ENCODE measurements around the gene SLCO2B1. TPM values are rescaled to one million over a fixed set of nuclear protein-coding genes. Genes with fewer than 3 reads are reported as not detected.

SLCO2B1 gene
- total RNA-seq, 2 donors from 2014 or later, result 1.1 to 1.9 TPM

DNA sequence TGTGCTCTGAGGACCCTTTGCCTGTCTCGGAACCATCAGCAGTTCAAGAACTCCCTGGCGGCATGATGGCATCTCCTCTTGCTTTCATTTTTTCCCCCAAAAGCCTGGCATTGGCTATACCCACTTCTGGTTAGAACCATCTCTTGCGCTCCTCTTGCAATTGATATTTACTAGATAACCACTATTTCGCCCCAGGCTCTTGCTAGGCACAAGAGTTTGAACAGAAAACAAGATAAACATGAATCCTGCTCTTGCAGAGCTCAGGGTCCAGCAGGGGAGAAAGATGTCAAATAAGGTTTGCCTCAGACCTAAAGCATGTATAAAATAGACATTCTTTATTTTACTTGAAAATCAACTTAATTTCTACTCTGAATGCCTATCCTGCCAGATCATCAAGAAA, 33.1 kb downstream of the SLCO2B1 start:
- H3K36me3 Mint-ChIP-seq (ENCODE audit: low read depth), result no peaks in the 10 kb centered on the region
- Histone ChIP-seq H3K27ac (ENCODE audit: low read depth, low read length) (no peak overlapping the region), H3K36me3 (ENCODE audit: control insufficient read depth, insufficient read depth, low read length) (no peaks in the 10 kb centered on the region), H3K4me3 (ENCODE audit: low read length) (no peak overlapping the region), H3K27me3 (ENCODE audit: control insufficient read depth, insufficient read depth, low read length, poor library complexity, severe bottlenecking) (no peaks in the 10 kb centered on the region), H3K9ac (ENCODE audit: extremely low read depth, low read length, poor library complexity, severe bottlenecking) (no peak overlapping the region), H3K9me3 (ENCODE audit: control insufficient read depth, low read length) (no peaks in the 10 kb centered on the region), H3K4me1 (ENCODE audit: control insufficient read depth, insufficient read depth, low read length) (no peaks in the 10 kb centered on the region)
- 91 to 94% methylated on average over 4 of the region's 4 CpGs for WGBS, 2 experiments (ENCODE audit: insufficient coverage in 1 of 2, insufficient read length in 1 of 2)
- H3K4me1 Mint-ChIP-seq, result peaks cover 5% of the 10 kb centered on the region
- H3K27ac Mint-ChIP-seq, result no peak overlapping the region
- DNase-seq, result no peak
- H3K27me3 Mint-ChIP-seq (ENCODE audit: insufficient read depth), result no peaks in the 10 kb centered on the region
- H3K4me3 Mint-ChIP-seq, result no peak overlapping the region
- H3K9me3 Mint-ChIP-seq, result no peaks in the 10 kb centered on the region
- TF ChIP-seq, protein P1, sequence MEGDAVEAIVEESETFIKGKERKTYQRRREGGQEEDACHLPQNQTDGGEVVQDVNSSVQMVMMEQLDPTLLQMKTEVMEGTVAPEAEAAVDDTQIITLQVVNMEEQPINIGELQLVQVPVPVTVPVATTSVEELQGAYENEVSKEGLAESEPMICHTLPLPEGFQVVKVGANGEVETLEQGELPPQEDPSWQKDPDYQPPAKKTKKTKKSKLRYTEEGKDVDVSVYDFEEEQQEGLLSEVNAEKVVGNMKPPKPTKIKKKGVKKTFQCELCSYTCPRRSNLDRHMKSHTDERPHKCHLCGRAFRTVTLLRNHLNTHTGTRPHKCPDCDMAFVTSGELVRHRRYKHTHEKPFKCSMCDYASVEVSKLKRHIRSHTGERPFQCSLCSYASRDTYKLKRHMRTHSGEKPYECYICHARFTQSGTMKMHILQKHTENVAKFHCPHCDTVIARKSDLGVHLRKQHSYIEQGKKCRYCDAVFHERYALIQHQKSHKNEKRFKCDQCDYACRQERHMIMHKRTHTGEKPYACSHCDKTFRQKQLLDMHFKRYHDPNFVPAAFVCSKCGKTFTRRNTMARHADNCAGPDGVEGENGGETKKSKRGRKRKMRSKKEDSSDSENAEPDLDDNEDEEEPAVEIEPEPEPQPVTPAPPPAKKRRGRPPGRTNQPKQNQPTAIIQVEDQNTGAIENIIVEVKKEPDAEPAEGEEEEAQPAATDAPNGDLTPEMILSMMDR (conservative IDR thresholded peaks at IDR 0.05), result no peak

DNA sequence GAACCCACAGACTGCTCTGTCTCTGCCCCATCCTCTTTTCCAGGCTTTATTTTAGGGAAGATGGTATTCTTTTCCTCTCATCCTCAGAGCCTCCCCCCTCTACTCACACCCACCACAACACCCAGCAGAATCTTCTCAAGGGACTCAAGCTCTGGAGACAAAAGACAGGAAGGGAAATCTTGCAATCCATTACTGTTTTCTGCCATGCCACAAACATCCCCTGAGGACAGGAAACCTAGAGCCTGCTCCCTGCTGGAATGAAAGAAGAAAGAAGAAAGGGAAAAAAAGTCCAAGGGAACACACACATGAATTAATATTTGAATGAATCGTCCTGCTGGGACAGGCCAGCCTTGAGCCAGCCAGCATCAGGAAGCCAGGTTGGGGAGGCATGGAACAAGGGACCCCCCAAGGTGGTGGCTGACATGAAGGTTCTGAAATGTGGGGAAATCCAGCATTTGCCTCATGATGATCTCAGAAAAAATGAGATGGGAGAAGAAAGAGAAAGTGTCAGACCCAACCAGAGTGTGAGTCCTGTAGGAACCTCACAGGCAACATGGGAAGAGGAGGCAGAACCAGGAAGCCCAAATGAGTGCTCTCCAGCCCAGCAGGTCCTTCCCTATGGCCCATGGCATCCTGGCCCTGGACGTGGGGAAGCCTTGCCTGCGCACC, 34.0 kb downstream of the SLCO2B1 start:
- TF ChIP-seq, protein P1 (conservative IDR thresholded peaks at IDR 0.05), result no peak
- DNase-seq, result no peak
- Mint-ChIP-seq H3K27me3 (ENCODE audit: insufficient read depth) (no peaks in the 10 kb centered on the region), H3K4me1 (peaks cover 5% of the 10 kb centered on the region), H3K9me3 (no peaks in the 10 kb centered on the region), H3K27ac (no peak overlapping the region), H3K36me3 (ENCODE audit: low read depth) (no peaks in the 10 kb centered on the region), H3K4me3 (no peak overlapping the region)
- Histone ChIP-seq H3K9me3 (ENCODE audit: control insufficient read depth, low read length) (no peaks in the 10 kb centered on the region), H3K4me1 (ENCODE audit: control insufficient read depth, insufficient read depth, low read length) (no peaks in the 10 kb centered on the region), H3K4me3 (ENCODE audit: low read length) (no peak overlapping the region), H3K27me3 (ENCODE audit: control insufficient read depth, insufficient read depth, low read length, poor library complexity, severe bottlenecking) (no peaks in the 10 kb centered on the region), H3K36me3 (ENCODE audit: control insufficient read depth, insufficient read depth, low read length) (no peaks in the 10 kb centered on the region), H3K9ac (ENCODE audit: extremely low read depth, low read length, poor library complexity, severe bottlenecking) (no peak overlapping the region), H3K27ac (ENCODE audit: low read depth, low read length) (no peak overlapping the region)
- WGBS, 2 experiments (ENCODE audit: insufficient coverage in 1 of 2, insufficient read length in 1 of 2), result 73 to 80% methylated on average over 1 to 3 of the region's 3 CpGs

DNA sequence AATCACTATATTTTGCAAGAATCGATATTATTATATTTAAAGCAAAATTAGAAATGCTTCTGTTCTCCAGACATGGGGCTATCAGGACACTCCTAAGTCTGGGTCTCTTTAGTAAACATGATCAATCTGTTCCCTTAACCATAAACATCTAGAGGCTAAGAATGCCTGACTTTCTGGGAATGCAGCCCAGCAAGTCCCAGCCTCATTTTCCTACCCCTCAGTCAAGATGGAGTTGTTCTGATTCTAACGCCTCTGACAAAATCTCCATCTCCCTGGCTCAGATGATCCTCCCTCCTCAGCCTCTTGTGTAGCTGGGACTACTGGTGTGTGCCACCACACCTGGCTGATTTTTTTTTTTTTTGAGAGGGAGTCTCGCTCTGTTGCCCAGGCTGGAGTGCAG, 35.0 kb downstream of the SLCO2B1 start:
- Mint-ChIP-seq H3K27me3 (ENCODE audit: insufficient read depth) (no peaks in the 10 kb centered on the region), H3K4me1 (peaks cover 5% of the 10 kb centered on the region), H3K9me3 (no peaks in the 10 kb centered on the region), H3K27ac (no peak overlapping the region), H3K4me3 (no peak overlapping the region), H3K36me3 (ENCODE audit: low read depth) (no peaks in the 10 kb centered on the region)
- H3K9me3 ChIP-seq (ENCODE audit: control insufficient read depth, low read length), result no peaks in the 10 kb centered on the region
- 80 to 84% methylated on average over 1 to 3 of the region's 3 CpGs for WGBS, 2 experiments (ENCODE audit: insufficient coverage in 1 of 2, insufficient read length in 1 of 2)
- H3K36me3 ChIP-seq (ENCODE audit: control insufficient read depth, insufficient read depth, low read length), result no peaks in the 10 kb centered on the region
- no peak overlapping the region for H3K27ac ChIP-seq (ENCODE audit: low read depth, low read length)
- no peak overlapping the region for H3K9ac ChIP-seq (ENCODE audit: extremely low read depth, low read length, poor library complexity, severe bottlenecking)
- DNase-seq, result no peak
- TF ChIP-seq, protein P1 (conservative IDR thresholded peaks at IDR 0.05), result no peak
- H3K27me3 ChIP-seq (ENCODE audit: control insufficient read depth, insufficient read depth, low read length, poor library complexity, severe bottlenecking), result no peaks in the 10 kb centered on the region
- H3K4me3 ChIP-seq (ENCODE audit: low read length), result no peak overlapping the region
- H3K4me1 ChIP-seq (ENCODE audit: control insufficient read depth, insufficient read depth, low read length), result no peaks in the 10 kb centered on the region
